ENCODE data around the gene PDP2. TPM values are rescaled to one million over a fixed set of nuclear protein-coding genes. Genes with fewer than 3 reads are reported as not detected.

PDP2 gene
- total and polyA plus RNA-seq, 11 donors = 1.1 to 7.5 (median 3.5) TPM

- no peak for TF ChIP-seq CTCF (IDR thresholded peaks at IDR 0.05)
- DNase-seq (no peak), ATAC-seq (no peak)
- intact Hi-C loops (cut with DNase I) = loop anchor here in 5 of 10 donors (10.0 kb wide), 2 partner anchors 55 to 265 kb away; partner anchors contain the start of genes B3GNT9 (in 4 of the 5), FBXL8 (in 4 of the 5) and TRADD (in 4 of the 5)
- Histone ChIP-seq H3K27ac (no peak overlapping the region), H3K36me3 (peaks cover 0 to 28% (median 19%) of the 10 kb centered on the region in 9 donors), H3K9me3 (no peaks in the 10 kb centered on the region), H3K27me3 (no peaks in the 10 kb centered on the region), H3K4me3 (no peak overlapping the region), H3K4me1 (no peaks in the 10 kb centered on the region)
- WGBS, 4 donors = 47 to 55% (median 51%) methylated on average over 4 of the region's 4 CpGs
Observed at GRCh38 chr16:66889622-66890021, 9.3 kb downstream of the PDP2 start.

GRCh38 chr16:66890799-66891198 lies 10.5 kb downstream of the PDP2 start:
- ATAC-seq = no peak
- H3K4me1 ChIP-seq = peaks cover 0 to 6% (median 0%) of the 10 kb centered on the region in 12 donors
- DNase-seq = no peak
- H3K36me3 ChIP-seq = peaks cover 0 to 16% (median 8%) of the 10 kb centered on the region in 9 donors
- H3K27me3 ChIP-seq = no peaks in the 10 kb centered on the region
- TF ChIP-seq POLR2A (IDR thresholded peaks at IDR 0.05) (no peak), CTCF (IDR thresholded peaks at IDR 0.05) (no peak)
- no peak overlapping the region for H3K27ac ChIP-seq
- H3K4me3 ChIP-seq = no peak overlapping the region
- no peaks in the 10 kb centered on the region for H3K9me3 ChIP-seq
- intact Hi-C loops (cut with DNase I) = loop anchor here in 5 of 10 donors (10.0 kb wide), 2 partner anchors 54 to 264 kb away; partner anchors contain the start of genes B3GNT9 (in 4 of the 5), FBXL8 (in 4 of the 5) and TRADD (in 4 of the 5)
- 51 to 77% (median 63%) methylated on average over 2 of the region's 2 CpGs for WGBS, 4 donors

- WGBS, 4 donors = 88 to 95% (median 92%) methylated on average over 4 of the region's 4 CpGs
- peaks cover 0 to 10% (median 4%) of the 10 kb centered on the region in 9 donors for H3K36me3 ChIP-seq
- DNase-seq (no peak), ATAC-seq (no peak)
- H3K9me3 ChIP-seq = no peaks in the 10 kb centered on the region
- intact Hi-C loops (cut with DNase I) = loop anchor here in 5 of 10 donors (10.0 kb wide), 2 partner anchors 53 to 263 kb away; partner anchors contain the start of genes B3GNT9 (in 4 of the 5), FBXL8 (in 4 of the 5) and TRADD (in 4 of the 5)
- no peaks in the 10 kb centered on the region for H3K27me3 ChIP-seq
- no peak for TF ChIP-seq POLR2A (IDR thresholded peaks at IDR 0.05)
- no peak for TF ChIP-seq CTCF (IDR thresholded peaks at IDR 0.05)
- H3K4me3 ChIP-seq = no peak overlapping the region
- no peak overlapping the region for H3K27ac ChIP-seq
- H3K4me1 ChIP-seq = peaks cover 0 to 7% (median 0%) of the 10 kb centered on the region in 12 donors
Observed at GRCh38 chr16:66891360-66891759, 11.0 kb downstream of the PDP2 start.

DNA sequence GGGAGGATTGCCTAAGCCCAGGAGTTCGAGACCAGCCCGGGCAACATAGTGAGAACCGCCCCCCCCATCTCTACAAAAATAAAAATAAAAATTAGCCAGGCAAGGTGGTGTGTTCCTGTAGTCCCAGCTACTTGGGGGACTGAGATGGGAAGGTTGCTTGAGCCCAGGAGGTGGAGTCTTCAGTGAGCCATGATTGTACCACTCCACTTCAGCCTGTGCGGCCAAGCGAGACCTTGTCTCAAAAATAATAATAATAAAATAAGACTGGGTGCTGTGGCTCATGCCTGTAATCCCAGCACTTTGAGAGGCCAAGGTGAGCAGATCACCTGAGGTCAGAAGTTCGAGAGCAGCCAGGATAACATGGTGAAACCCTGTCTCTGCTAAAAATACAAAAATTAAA lies 11.5 kb downstream of the PDP2 start:
- Histone ChIP-seq H3K27me3 (no peaks in the 10 kb centered on the region), H3K27ac (no peak overlapping the region), H3K9me3 (no peaks in the 10 kb centered on the region), H3K36me3 (peaks cover 0 to 7% (median under 1%) of the 10 kb centered on the region in 9 donors), H3K4me1 (peaks cover 0 to 7% (median 0%) of the 10 kb centered on the region in 12 donors), H3K4me3 (no peak overlapping the region)
- DNase-seq = no peak
- intact Hi-C loops (cut with DNase I) = loop anchor here in 5 of 10 donors (10.0 kb wide), 2 partner anchors 53 to 263 kb away; partner anchors contain the start of genes B3GNT9 (in 4 of the 5), FBXL8 (in 4 of the 5) and TRADD (in 4 of the 5)
- no peak for TF ChIP-seq POLR2A (IDR thresholded peaks at IDR 0.05)
- no peak for TF ChIP-seq CTCF (IDR thresholded peaks at IDR 0.05)
- WGBS, 4 donors = 90 to 97% (median 90%) methylated on average over 6 of the region's 6 CpGs
- ATAC-seq = no peak
